Measurements from ENCODE around the gene OSTF1.

- no peak for TF ChIP-seq CTCF (IDR thresholded peaks at IDR 0.05; ENCODE audit: insufficient read depth, low read length, poor library complexity, severe bottlenecking)
- no peak for TF ChIP-seq EZH2phosphoT487 (conservative IDR thresholded peaks at IDR 0.05; ENCODE audit: low read length)
These were observed 12.8 kb downstream of the OSTF1 start for GRCh38 chr9:75101004-75101588.
